IPS-11a (cell line): ENCODE measurements around the gene ERBB4.
"Not testable (repeated sequence)": the region's sequence is repeated elsewhere in the genome, so short reads cannot be mapped to it uniquely, and the experiment has no call there.

Source experiments
- H3K4me3 ChIP-seq: one replicate; pipeline ENCODE4 v1.5.1; 2013; ENCODE audit warnings: low read depth, low read length, control low read depth

ERBB4 gene

DNA sequence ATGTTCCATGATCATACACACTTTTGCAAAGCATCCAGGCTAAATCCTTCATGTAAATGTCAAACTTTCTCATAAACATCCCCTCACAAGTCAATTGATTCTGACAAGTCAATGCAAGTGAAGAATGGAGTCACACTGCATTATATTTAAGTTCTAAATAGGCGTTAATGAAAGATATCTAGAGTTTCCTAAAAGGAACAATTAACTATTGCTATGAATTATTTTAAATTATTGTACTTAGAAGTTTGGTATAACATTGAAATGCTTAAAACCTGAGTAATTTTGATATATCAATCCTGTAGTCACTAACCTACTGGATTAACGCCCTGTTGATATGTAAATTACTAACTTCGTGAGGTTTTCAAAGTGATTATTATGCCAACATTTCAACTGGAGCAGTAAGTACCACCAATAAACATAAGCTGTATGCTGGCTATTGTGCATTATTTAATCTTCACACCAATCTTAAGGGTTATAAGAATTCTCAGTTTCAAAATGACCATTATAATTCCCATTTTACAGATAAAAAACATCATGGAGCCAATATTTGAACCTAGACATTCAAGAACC lies 884.3 kb downstream of the ERBB4 start:
- no peak overlapping the region for H3K4me3 ChIP-seq

DNA sequence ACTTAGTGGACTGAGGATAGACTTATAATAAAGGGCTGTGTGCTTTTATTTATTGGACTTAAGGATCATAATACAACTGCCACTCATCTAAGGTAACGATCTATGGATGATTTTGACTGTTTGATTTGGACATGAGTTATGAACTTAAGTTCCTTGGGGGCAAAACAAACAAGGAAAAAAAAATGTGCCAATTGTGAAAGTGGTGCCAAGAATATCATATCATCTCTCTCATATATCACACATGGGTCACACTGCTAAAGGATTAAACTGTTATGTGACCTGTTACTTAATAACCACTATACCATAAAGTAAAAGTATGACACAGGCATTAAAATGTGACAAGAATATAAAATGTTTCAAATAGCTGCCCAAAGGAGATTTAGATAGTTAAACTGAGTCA lies 886.3 kb downstream of the ERBB4 start:
- H3K4me3 ChIP-seq = no peak overlapping the region

DNA sequence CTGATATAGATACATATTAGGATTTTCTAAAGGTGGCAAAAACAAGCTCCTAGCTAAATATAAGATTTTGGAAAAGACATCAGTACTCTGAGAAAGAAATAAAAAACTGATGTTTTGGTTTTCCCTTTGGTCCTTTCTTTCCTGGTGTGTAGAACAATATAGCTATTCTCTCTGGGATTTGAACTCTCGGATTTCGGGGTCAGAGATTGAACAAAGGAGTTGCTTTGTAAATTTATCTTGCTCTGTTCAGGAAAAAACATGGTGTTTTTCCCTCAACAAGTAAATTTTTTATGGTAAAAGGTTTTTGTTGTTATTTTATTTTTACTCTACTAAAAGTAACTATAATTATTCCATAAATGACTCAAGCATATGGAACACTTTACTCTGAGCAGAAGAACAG lies 889.3 kb downstream of the ERBB4 start:
- H3K4me3 ChIP-seq = no peak overlapping the region

- no peak overlapping the region for H3K4me3 ChIP-seq
Observed at GRCh38 chr2:211631503-211631902, 907.1 kb downstream of the ERBB4 start.

DNA sequence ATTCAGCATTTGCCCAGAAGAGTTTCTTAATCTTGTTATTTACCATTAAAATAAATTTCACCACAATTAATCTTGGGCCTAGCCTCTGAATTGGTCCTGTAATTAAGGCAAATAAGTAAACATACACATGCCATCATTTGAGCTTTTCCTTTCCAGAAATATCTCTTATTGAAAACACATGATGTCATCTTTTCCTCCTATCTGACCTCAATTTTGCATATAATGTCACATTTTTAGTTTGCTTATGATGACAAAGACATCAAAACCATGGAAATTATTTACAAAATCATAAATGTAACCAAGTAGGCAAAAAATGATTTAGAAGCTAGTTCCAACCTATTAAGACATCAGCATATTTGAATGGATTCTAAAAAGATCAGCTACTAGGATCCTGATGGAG lies 915.5 kb downstream of the ERBB4 start:
- H3K4me3 ChIP-seq = no peak overlapping the region

DNA sequence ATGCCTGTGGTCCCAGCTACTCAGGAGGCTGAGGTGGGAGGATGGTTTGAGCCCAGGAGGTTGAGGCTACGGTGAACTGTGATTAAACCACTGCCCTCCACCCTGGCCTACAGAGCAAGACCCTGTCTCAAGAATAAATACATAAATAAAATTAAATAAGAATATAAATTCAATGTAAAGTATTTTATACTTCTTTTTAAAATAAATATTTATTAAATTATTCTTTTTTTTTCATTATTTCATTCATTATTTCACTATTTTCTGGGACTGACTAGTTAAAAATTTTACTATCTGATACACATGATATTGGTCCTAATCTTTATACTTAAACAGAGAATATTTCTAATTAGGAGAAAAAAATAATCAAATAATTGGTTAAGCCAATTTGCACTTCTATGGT lies 917.6 kb downstream of the ERBB4 start:
- no peak overlapping the region for H3K4me3 ChIP-seq

DNA sequence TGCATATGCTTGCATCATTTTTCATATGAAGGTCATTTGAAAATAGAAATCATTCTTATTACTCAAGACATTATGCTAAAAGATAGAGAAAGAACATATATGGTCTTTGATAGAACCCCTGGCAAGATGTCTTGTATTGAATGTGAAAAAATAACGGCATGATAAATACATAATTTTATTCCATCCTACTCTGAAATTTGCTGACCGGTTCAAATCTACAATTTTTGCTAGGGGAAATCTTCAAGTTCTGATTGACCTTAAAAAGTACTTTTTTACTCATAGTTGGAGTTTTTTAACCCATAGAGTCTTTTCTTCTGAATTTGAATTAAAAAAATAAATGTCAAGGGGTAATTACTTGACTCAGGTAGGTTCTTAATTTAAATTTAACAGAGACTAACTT lies 920.8 kb downstream of the ERBB4 start:
- no peak overlapping the region for H3K4me3 ChIP-seq

DNA sequence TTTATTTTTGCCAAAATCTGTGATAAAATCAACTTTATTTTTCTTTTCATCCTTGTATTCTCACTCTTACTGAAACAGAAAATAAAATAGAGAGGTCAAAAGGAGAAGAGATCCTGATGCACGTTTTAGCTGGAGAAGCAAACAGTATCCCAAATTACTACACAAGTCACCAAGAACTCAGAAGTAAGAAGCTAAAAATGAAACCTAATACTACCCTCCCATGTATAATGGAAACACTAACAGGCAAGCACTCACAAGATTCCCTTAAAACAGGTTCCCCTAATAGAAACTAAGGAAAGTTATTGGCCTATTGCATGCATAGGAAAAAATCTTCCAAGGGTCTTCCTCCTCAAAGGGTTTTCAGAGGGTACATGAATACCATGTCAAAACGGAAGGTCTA lies 927.0 kb downstream of the ERBB4 start:
- no peak overlapping the region for H3K4me3 ChIP-seq

GRCh38 chr2:211611061-211611518 lies 927.5 kb downstream of the ERBB4 start:
- H3K4me3 ChIP-seq = no peak overlapping the region

DNA sequence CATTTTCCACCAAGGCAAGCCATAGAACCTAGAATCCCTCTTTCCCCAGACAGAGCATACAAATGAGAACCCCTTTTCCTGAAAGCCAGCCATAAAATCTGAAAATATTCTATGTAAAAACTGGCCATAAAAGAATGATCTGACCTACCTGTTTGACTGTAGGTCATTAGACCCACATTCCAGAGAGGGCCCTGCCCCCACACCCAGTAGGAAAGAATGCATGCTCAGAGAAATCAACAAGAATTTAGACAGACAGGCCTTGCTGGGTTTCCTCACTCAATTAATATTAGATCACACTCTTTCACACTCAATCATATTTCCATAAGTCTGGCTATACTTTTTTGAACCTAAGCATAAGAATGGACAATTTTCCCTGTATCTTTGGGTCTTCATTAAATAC lies 929.5 kb downstream of the ERBB4 start:
- no peak overlapping the region for H3K4me3 ChIP-seq

DNA sequence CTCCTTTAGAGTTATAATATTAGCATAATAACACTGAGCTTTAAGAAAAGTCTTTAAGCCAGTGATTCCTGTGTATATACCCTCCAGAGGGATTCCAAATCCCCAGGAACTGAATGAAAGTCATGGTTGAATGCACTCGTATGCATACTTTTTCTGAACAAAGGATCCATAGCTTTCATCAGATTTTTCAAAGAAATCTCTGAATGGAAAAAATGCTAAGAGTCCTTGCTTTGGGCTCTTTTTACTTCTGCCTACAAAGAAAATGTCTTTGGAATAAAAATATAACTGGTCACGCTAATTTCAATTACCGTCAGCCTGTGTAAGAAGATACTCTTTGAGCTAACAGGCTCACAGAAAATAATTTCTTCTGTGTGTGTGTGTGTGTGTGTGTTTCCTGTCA lies 939.5 kb downstream of the ERBB4 start:
- H3K4me3 ChIP-seq = no peak overlapping the region

- no peak overlapping the region for H3K4me3 ChIP-seq
Observed at GRCh38 chr2:211598238-211598637, 940.4 kb downstream of the ERBB4 start.

DNA sequence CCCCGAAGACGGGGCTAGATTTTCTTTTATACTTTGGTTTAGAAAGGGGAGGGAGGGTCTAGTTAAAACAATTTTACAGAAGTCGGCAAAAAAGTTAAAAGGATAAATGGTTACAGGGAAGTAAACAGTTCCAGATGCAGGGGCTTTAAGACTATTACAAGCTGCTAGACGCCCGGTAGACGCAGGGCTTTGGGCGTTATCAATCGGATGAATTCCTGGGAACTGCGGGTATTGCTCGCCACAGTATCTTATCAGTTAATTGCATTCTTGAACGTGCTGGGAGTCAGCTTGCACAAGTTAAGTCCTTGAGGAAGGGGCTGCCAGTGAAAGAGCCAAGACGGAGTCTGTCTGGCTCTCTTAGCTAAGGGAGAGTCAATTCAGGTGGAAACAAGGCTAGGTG lies 946.6 kb downstream of the ERBB4 start:
- not testable (repeated sequence) for H3K4me3 ChIP-seq

- no peak overlapping the region for H3K4me3 ChIP-seq
Observed at GRCh38 chr2:211591426-211591825, 947.2 kb downstream of the ERBB4 start.

DNA sequence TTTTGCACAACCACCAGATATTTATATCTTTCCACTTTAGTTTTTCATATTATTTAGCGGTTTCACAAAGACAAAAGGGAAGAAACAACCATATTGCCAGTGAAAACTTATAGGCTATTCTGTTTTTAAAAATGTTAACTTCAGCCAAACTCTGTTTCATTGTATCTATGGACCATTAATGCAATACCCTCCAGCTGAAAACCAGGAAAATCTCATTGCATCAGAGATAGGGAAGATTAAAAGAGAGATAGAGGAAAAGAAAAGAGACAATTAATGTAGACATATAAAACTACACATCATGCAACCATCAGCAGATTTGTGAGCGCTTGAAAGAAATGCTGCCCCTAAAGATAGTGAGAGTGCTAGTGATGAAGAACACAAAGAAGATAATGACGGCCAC lies 970.2 kb downstream of the ERBB4 start:
- H3K4me3 ChIP-seq = no peak overlapping the region

- no peak overlapping the region for H3K4me3 ChIP-seq
Observed at GRCh38 chr2:211564441-211564840, 974.2 kb downstream of the ERBB4 start.

GRCh38 chr2:211545582-211545981 lies 993.0 kb downstream of the ERBB4 start:
- no peak overlapping the region for H3K4me3 ChIP-seq

- H3K4me3 ChIP-seq = no peak overlapping the region
Observed at GRCh38 chr2:211534632-211535031, 1004.0 kb downstream of the ERBB4 start.

GRCh38 chr2:211524248-211524647 lies 1014.4 kb downstream of the ERBB4 start:
- not testable (repeated sequence) for H3K4me3 ChIP-seq

GRCh38 chr2:211516537-211516936 lies 1022.1 kb downstream of the ERBB4 start:
- H3K4me3 ChIP-seq = no peak overlapping the region

GRCh38 chr2:211514049-211514448 lies 1024.6 kb downstream of the ERBB4 start:
- H3K4me3 ChIP-seq = no peak overlapping the region

DNA sequence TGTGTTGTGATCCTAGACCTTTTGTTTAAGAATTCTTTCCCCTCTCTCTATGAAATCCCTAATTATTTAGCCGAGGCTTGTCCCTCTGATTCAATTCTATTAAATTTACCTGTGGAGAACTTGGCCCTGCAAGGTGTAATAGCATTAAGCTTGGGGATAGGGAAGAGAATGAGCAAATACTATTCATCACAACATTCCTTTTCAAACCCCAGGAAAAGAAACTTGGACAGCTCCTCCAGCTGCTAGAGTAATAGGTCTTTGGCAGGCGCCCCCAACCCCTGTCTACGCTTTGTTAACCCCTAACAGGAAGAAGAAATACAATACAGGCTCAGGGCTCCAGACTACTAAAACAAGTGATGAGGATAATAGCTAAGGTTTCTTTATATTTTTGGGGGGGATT lies 1025.2 kb downstream of the ERBB4 start:
- H3K4me3 ChIP-seq = no peak overlapping the region

DNA sequence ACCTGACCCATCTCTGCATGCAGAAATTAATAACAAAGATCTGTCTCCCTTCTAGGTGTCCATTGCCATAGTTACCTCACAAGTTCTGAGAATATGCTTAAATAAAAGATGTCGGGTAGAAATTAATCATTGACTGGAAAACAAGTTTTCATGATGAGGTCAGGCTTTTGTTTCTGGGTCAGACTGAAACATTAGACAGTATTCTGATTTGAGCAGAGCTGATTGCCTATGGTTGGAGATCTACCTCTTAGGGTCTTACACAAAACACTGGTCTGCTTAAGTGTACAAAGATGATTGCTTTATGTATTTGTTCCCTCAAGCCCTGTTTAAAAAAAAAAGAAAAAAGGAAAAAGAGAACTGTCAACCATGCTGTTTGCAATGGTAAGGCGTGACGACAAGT lies 1025.8 kb downstream of the ERBB4 start:
- H3K4me3 ChIP-seq = no peak overlapping the region

- no peak overlapping the region for H3K4me3 ChIP-seq
Observed at GRCh38 chr2:211503856-211504255, 1034.7 kb downstream of the ERBB4 start.
